RPMI7951 (cell line): ENCODE results near the gene DUSP18. TPM values are rescaled to one million over a fixed set of nuclear protein-coding genes. Genes with fewer than 3 reads are reported as not detected.
"Not testable (repeated sequence)": the region's sequence is repeated elsewhere in the genome, so short reads cannot be mapped to it uniquely, and the experiment has no call there.

ENCODE experiments used
- DNase-seq: peaks from one replicate; pipeline ENCODE4 v3.0.0-alpha.2; 2012; ENCODE audit warnings: low read depth
- total RNA-seq: library from RNA; depleted of rRNA; stranded (reverse); fragments of >200 nt; shearing (Covaris generic); gene quantifications from 2 replicates; pipeline ENCODE4 v1.2.3, GENCODE V29; 2014; rRNA removed

Gene DUSP18
- total RNA-seq, 1 experiment from 2014 or later, result 4.8 TPM

GRCh38 chr22:30640361-30640760 lies 27.3 kb downstream of the DUSP18 start:
- DNase-seq, result peak; percentile 21

DNA sequence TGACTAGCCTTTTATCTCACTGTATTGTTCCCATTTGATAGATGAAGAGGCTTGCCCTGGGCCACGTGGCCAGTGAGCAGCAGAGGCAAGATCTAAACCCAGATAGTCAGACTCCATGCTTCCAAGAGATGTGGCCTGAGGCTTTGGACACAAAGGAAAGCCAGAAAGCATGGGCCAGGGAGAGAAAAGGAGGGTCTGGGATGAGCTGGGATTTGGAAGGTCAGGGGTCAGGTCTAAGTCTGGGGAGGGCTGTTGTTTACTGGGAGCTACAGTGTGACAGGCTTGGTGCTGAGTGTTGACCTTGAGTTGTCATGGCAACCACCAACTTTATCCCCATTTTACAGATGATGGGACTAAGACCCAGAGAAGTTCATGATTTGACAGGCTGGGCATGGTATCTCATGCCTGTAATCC lies 30.0 kb downstream of the DUSP18 start:
- peak; percentile 47 for DNase-seq

- peak; percentile 40 for DNase-seq
These were observed 31.2 kb downstream of the DUSP18 start for GRCh38 chr22:30636226-30637077.

DNA sequence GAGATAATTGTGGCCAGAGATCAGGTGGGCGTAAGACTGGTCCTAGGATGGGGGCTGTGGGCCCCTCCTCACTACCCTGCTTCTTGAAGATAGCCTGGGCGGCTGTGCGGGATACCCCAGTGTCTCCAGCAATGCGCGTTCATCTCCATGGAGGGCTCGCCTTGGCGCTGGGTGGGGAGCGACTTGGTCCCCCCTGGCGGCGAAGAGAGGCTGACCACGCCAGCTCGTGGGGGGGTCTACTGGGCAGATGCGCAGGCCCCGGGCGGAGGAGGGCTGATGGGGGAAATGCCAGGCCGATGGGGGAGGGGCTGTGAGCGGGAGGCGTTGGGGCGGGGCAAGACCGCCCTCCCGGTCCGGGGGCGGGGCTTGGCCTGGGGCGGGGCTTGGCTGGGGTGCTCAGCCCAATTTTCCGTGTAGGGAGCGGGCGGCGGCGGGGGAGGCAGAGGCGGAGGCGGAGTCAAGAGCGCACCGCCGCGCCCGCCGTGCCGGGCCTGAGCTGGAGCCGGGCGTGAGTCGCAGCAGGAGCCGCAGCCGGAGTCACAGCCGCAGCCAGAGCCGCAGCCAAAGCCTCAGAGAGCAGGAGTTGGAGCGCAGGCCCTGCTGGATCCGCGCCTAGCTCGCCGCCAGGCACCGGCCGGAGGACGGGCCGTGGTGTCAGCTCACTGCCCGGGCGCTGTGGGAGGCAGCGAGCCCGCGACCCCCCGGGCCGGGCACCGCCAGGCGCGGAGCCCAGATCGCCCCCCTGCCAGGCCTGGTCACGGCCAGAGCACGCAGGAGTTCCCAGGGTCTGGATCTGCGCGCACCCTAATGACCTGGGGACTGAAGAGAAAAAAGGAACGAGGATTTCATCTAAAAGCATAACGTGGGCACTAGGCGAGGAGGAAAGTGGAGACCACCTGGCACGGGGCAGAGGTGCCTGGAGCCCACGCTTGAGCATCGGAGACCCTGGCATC lies 32.1 kb downstream of the DUSP18 start, which contains the start of gene SLC35E4:
SLC35E4 (plus strand) TSS at position 509 of the 953 bp plus-strand sequence. CDS start 670 bp downstream, outside the sequence.
- DNase-seq, result peak; percentile 88

- peak; percentile 88 for DNase-seq
These were observed 33.0 kb downstream of the DUSP18 start for GRCh38 chr22:30634471-30635233.

GRCh38 chr22:30631469-30631868 lies 36.2 kb downstream of the DUSP18 start:
- not testable (repeated sequence) for DNase-seq

DNA sequence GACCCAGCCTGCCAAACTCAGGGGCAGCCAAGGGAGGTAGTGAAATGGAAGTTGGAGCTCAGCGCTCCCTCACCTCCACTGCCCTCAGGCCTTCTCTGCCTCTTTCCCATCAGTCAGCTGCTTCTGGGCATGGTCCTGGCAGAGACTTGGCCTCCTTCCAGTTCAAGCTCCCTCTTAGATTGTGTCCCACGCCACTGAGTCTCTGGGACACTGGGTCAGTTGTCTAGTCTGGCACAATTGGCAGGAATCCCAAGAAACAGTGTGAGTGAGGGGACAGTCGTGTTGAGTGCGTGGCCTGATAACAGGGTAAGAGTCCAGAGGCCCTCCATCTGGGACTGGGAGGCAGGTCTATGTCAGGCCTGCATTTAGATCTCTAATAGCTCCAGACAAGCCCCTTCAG lies 39.2 kb downstream of the DUSP18 start:
- DNase-seq, result no peak

- no peak for DNase-seq
These were observed 40.2 kb downstream of the DUSP18 start for GRCh38 chr22:30627471-30627870.

- DNase-seq, result no peak
These were observed 41.3 kb downstream of the DUSP18 start for GRCh38 chr22:30626413-30626812.

DNA sequence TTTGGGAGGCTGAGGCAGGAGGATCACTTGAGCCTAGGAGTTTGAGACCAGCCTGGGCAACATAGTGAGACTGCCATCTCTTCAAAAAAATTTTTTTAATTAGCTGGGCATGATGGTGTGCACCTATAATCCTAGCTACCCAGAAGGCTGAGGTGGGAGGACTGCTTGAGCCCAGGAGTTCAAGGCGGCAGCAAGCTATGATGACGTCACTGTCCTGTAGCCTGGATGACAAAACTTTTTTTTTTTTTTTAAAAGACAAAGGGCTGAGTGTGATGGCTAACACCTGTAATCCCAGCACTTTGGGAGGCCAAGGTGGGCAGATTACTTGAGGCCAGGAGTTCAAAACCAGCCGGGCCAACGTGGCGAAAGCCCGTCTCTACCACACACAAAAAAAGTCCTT lies 47.8 kb downstream of the DUSP18 start:
- not testable (repeated sequence) for DNase-seq

- no peak for DNase-seq
These were observed 49.9 kb downstream of the DUSP18 start for GRCh38 chr22:30617819-30618218.

DNA sequence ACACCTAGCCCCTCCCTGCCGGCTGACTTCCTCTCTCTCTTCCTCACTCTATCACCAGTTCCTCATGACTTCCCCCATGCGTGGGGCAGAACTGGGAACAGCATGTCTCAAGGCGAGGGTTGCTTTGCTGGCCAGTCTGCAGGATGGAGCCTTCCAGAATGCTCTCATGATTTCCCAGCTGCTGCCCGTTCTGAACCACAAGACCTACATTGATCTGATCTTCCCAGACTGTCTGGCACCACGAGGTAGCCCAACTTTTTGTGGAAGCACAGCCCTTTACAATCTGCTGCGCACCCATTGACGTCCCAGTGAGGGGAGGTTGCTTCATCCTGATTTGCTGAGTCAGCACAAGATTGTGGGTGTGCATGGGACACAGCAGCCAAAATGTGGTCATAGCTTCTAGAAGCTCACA lies 52.1 kb downstream of the DUSP18 start:
- no peak for DNase-seq

DNA sequence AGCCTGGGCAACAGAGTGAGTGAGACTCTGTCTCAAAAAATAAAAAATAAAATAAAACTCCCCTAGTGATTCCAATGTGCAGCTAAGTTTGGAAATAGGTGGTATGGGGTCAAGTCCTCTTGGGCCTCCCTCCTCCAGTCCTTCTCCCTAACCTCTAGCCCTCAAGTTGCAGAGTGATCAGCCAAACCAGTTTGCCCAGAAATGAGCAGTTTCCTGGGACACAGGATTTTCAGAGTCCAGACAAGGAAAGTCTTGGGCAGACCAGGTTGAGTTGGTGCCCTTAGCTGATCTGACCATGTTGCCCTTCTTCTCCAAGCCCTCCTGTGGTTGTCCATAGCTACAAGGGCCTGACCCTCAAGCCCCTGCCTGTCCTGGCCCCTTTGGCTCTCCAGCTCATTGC lies 52.8 kb downstream of the DUSP18 start:
- no peak for DNase-seq

- no peak for DNase-seq
These were observed 53.4 kb downstream of the DUSP18 start for GRCh38 chr22:30614268-30614667.

DNA sequence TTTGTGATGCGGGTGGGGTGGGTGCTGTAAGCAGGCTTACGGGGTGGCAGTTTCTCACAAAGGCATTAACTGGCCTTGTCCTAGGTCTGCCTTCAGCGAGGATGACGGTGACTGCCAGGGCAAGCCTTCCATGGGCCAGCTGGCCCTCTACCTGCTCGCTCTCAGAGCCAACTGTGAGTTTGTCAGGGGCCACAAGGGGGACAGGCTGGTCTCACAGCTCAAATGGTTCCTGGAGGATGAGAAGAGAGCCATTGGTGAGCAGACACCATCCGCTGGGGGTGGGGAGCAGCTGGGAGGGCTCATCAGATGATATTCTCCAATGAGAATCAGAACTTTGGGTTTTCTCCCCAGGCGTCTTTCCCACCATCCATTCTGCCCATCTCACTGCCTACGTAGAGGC lies 54.9 kb downstream of the DUSP18 start:
- DNase-seq, result no peak

Other genes with a start within 250 kb of the DUSP18 start
- 40.4 and 66.1 TPM in 2 replicates for gene MTFP1, start 242.1 kb downstream of the DUSP18 start, total RNA-seq
- not detected in 2 replicates for gene SEC14L3, start 195.9 kb downstream of the DUSP18 start, total RNA-seq
- gene SEC14L4, start 162.2 kb downstream of the DUSP18 start, total RNA-seq, result 0.29 and 0.48 TPM in 2 replicates
- gene SEC14L6, start 121.1 kb downstream of the DUSP18 start, total RNA-seq, result not detected in 2 replicates
- gene GAL3ST1, start 93.2 kb downstream of the DUSP18 start, total RNA-seq, result not detected in 2 replicates
- 56.8 and 64.3 TPM in 2 replicates for gene PES1, start 76.0 kb downstream of the DUSP18 start, total RNA-seq
- gene TCN2, start 60.7 kb downstream of the DUSP18 start, total RNA-seq, result 11.7 and 15.4 TPM in 2 replicates
- gene SLC35E4, start 32.1 kb downstream of the DUSP18 start, total RNA-seq, result 8.2 and 12.9 TPM in 2 replicates
- gene OSBP2, start 27.0 kb upstream of the DUSP18 start, total RNA-seq, result 4.3 and 5.9 TPM in 2 replicates